ENCODE results near the gene KCNMB2. TPM values are rescaled to one million over a fixed set of nuclear protein-coding genes. Genes with fewer than 3 reads are reported as not detected.

KCNMB2 gene
- total RNA-seq, 4 donors from 2014 or later: 0.82 TPM; not detected in 3

DNA sequence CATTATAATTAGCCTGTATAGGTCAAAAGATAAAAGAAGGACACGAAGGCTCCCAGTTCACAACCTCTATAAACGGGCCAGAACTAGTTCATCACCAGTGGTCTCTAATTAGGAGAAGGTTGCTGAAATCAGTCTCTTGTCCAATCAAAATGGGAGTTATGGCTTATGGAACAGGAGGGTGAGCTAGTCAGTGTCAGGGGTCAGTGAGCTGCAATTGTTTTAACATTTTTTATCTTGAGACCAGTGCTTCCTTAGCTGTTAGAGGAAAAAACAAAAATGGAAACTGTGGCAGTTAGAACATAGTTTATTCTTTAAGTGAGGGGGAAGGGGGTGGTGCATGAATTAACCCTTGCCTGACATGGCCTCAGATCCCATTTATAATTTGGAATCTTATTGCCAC, 141.7 kb downstream of the KCNMB2 start:
- intact Hi-C loops (cut with DNase I; ENCODE audit: low total_unique reads) (no loop called here), in situ Hi-C loops (cut with MboI; ENCODE audit: low pct_ligation_motif_present in 1 of 4, low pct_unique_long_range_greater_than_20kb in 1 of 4, low sequenced_read_pairs in 3 of 4) (no loop called here)
- no peaks in the 10 kb centered on the region for H3K36me3 ChIP-seq
- H3K27me3 ChIP-seq: no peaks in the 10 kb centered on the region
- WGBS, 2 donors (ENCODE audit: low coverage in 1 of 2): 91 to 93% methylated on average over 2 of the region's 2 CpGs
- TF ChIP-seq EP300 (IDR thresholded peaks at IDR 0.05; ENCODE audit: low read depth) (no peak), POLR2AphosphoS5 (IDR thresholded peaks at IDR 0.05) (no peak), POLR2A (IDR thresholded peaks at IDR 0.05) (no peak)
- TF ChIP-seq, protein P1, sequence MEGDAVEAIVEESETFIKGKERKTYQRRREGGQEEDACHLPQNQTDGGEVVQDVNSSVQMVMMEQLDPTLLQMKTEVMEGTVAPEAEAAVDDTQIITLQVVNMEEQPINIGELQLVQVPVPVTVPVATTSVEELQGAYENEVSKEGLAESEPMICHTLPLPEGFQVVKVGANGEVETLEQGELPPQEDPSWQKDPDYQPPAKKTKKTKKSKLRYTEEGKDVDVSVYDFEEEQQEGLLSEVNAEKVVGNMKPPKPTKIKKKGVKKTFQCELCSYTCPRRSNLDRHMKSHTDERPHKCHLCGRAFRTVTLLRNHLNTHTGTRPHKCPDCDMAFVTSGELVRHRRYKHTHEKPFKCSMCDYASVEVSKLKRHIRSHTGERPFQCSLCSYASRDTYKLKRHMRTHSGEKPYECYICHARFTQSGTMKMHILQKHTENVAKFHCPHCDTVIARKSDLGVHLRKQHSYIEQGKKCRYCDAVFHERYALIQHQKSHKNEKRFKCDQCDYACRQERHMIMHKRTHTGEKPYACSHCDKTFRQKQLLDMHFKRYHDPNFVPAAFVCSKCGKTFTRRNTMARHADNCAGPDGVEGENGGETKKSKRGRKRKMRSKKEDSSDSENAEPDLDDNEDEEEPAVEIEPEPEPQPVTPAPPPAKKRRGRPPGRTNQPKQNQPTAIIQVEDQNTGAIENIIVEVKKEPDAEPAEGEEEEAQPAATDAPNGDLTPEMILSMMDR (IDR thresholded peaks at IDR 0.05): no peak
- no peaks in the 10 kb centered on the region for H3K9me3 ChIP-seq
- H3K27ac ChIP-seq: no peak overlapping the region
- no peaks in the 10 kb centered on the region for H3K4me1 ChIP-seq
- DNase-seq: no peak
- no peak overlapping the region for H3K4me3 ChIP-seq

DNA sequence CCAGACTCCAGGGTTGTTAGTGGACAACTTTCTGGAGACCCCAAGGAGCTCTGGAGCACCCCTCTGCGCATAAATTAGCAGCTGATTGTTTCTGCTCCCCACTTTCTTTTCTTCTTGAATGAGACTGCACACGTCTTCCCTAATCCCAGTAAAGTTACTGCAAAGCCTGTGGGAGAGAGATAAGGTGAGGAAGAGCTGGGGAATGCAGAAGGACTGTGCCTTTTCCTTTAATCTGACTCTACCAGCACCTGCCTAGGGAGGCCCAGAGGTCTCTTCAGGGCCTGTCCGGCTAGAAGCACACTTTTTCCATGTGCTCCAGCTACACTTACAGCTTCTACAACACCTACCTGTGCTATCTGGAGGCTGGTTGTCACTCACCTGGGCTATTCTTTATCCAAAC, 143.8 kb downstream of the KCNMB2 start:
- H3K9me3 ChIP-seq: no peaks in the 10 kb centered on the region
- TF ChIP-seq POLR2AphosphoS5 (IDR thresholded peaks at IDR 0.05): no peak
- no peak for TF ChIP-seq POLR2A (IDR thresholded peaks at IDR 0.05)
- TF ChIP-seq, protein P1 (IDR thresholded peaks at IDR 0.05): no peak
- no peak for TF ChIP-seq EP300 (IDR thresholded peaks at IDR 0.05; ENCODE audit: low read depth)
- no peak for DNase-seq
- H3K4me3 ChIP-seq: no peak overlapping the region
- in situ Hi-C loops (cut with MboI; ENCODE audit: low pct_ligation_motif_present in 1 of 4, low pct_unique_long_range_greater_than_20kb in 1 of 4, low sequenced_read_pairs in 3 of 4): no loop called here
- H3K36me3 ChIP-seq: no peaks in the 10 kb centered on the region
- no peaks in the 10 kb centered on the region for H3K4me1 ChIP-seq
- 42 to 60% methylated on average over 1 to 3 of the region's 3 CpGs for whole genome bisulfite sequencing, 2 donors (ENCODE audit: low coverage in 1 of 2)
- no peaks in the 10 kb centered on the region for H3K27me3 ChIP-seq
- intact Hi-C loops (cut with DNase I; ENCODE audit: low total_unique reads): no loop called here
- H3K27ac ChIP-seq: no peak overlapping the region

DNA sequence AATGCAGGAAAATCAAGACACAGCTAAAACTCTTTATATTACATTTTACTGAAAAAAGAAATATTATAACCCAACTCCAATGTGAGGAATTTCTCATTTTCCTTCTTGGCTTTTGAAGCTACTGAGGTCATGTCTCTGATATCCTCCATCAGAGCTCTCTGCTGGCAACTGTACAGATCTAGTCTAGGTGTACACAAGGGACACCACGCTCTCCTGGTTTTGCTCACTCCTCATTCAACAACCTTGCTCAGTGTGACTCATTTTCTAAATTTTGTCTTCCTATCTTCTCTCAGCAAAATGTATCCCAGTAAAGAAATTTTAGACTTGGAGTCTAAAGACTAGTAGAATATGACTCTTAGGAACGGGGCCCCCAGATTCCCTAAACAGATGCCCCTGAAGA, 144.3 kb downstream of the KCNMB2 start:
- no peak for TF ChIP-seq EP300 (IDR thresholded peaks at IDR 0.05; ENCODE audit: low read depth)
- TF ChIP-seq POLR2A (IDR thresholded peaks at IDR 0.05): no peak
- TF ChIP-seq, protein P1 (IDR thresholded peaks at IDR 0.05): no peak
- TF ChIP-seq POLR2AphosphoS5 (IDR thresholded peaks at IDR 0.05): no peak
- no peak overlapping the region for H3K27ac ChIP-seq
- in situ Hi-C loops (cut with MboI; ENCODE audit: low pct_ligation_motif_present in 1 of 4, low pct_unique_long_range_greater_than_20kb in 1 of 4, low sequenced_read_pairs in 3 of 4) (no loop called here), intact Hi-C loops (cut with DNase I; ENCODE audit: low total_unique reads) (no loop called here)
- 82 to 100% methylated on average over 1 to 2 of the region's 2 CpGs for WGBS, 2 donors (ENCODE audit: low coverage in 1 of 2)
- H3K27me3 ChIP-seq: no peaks in the 10 kb centered on the region
- H3K4me3 ChIP-seq: no peak overlapping the region
- no peak for DNase-seq
- H3K4me1 ChIP-seq: no peaks in the 10 kb centered on the region
- no peaks in the 10 kb centered on the region for H3K9me3 ChIP-seq
- no peaks in the 10 kb centered on the region for H3K36me3 ChIP-seq

GRCh38 chr3:178684881-178685590, 148.8 kb downstream of the KCNMB2 start:
- 77 to 100% methylated on average over 1 of the region's 1 CpG for WGBS, 2 donors (ENCODE audit: low coverage in 1 of 2)
- Histone ChIP-seq H3K4me3 (no peak overlapping the region), H3K27me3 (no peaks in the 10 kb centered on the region), H3K27ac (no peak overlapping the region), H3K4me1 (no peaks in the 10 kb centered on the region), H3K9me3 (no peaks in the 10 kb centered on the region), H3K36me3 (no peaks in the 10 kb centered on the region)
- in situ Hi-C loops (cut with MboI; ENCODE audit: low pct_ligation_motif_present in 1 of 4, low pct_unique_long_range_greater_than_20kb in 1 of 4, low sequenced_read_pairs in 3 of 4) (no loop called here), intact Hi-C loops (cut with DNase I; ENCODE audit: low total_unique reads) (no loop called here)
- TF ChIP-seq, protein P1 (IDR thresholded peaks at IDR 0.05): no peak
- no peak for TF ChIP-seq POLR2A (IDR thresholded peaks at IDR 0.05)
- no peak for TF ChIP-seq POLR2AphosphoS5 (IDR thresholded peaks at IDR 0.05)
- TF ChIP-seq EP300 (IDR thresholded peaks at IDR 0.05; ENCODE audit: low read depth): no peak
- no peak for DNase-seq

Data from transverse colon (tissue), 4 donors.